ENCODE data around the gene TEDDM1. TPM values are rescaled to one million over a fixed set of nuclear protein-coding genes. Genes with fewer than 3 reads are reported as not detected.

Gene TEDDM1
- total RNA-seq, 5 donors from 2014 or later (not counting 1 experiment from before 2014, with no cell fraction given), result not detected

GRCh38 chr1:182442333-182442732 is 41.9 kb upstream of the TEDDM1 start:
- H3K27me3 Mint-ChIP-seq, result peaks cover 7 to 14% of the 10 kb centered on the region in 2 donors
- Histone ChIP-seq H3K27me3 (replicated peaks in 1 of 2; ENCODE audit: control insufficient read depth in 2 of 2, extremely low read depth in 1 of 2, insufficient read depth in 2 of 2, low read length in 1 of 2) (peaks cover 0 to 8% of the 10 kb centered on the region in 2 experiments), H3K4me1 (ENCODE audit: control insufficient read depth in 1 of 2, extremely low read depth in 1 of 2, insufficient read depth in 2 of 2, low read length in 2 of 2) (no peaks in the 10 kb centered on the region), H3K27ac (ENCODE audit: low read length) (no peak overlapping the region), H3K36me3 (ENCODE audit: control insufficient read depth in 2 of 2, extremely low read depth in 1 of 2, insufficient read depth in 1 of 2, low read length in 1 of 2) (no peaks in the 10 kb centered on the region), H3K4me3 (ENCODE audit: control insufficient read depth in 1 of 2, extremely low read depth in 1 of 2, low read length in 1 of 2) (no peak overlapping the region), H3K9me3 (no peaks in the 10 kb centered on the region)
- WGBS (ENCODE audit: insufficient coverage), result 90% methylated on average over 1 of the region's 1 CpG
- H3K9me3 Mint-ChIP-seq, result peaks cover 3 to 8% (median 5%) of the 10 kb centered on the region in 3 donors
- ATAC-seq (replicated peaks in 1 of 4) (no peak), DNase-seq (no peak)
- ChIA-PET CTCF (no interaction called here), POLR2A (no interaction called here)
- peaks cover 0 to 4% (median 0%) of the 10 kb centered on the region in 3 donors for H3K4me1 Mint-ChIP-seq
- H3K27ac Mint-ChIP-seq, result no peak overlapping the region
- no peak overlapping the region for H3K4me3 Mint-ChIP-seq
- H3K36me3 Mint-ChIP-seq, result no peaks in the 10 kb centered on the region

DNA sequence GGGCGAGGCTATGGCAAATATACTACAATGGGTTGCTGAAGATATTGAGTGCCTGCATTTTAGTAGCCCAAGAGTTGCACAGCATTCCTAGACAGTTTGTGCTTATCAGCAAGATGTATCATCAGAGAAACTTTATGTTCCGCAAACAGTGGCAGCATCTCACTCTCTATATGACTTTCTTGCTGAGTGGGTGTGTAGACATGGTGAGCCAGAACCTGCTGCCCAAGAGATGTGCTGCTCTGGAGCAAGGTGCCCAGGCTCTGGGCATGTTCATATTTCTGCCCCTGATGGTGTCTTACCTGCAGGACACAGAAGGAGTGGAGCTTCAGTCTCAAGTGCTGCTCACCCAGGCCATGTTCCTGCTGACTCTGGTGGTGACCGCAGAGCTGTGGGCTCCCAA is 41.3 kb upstream of the TEDDM1 start:
- H3K27me3 ChIP-seq (replicated peaks in 1 of 2; ENCODE audit: control insufficient read depth in 2 of 2, extremely low read depth in 1 of 2, insufficient read depth in 2 of 2, low read length in 1 of 2), result peaks cover 0 to 8% of the 10 kb centered on the region in 2 experiments
- peaks cover 7 to 17% of the 10 kb centered on the region in 2 donors for H3K27me3 Mint-ChIP-seq
- H3K4me3 ChIP-seq (ENCODE audit: control insufficient read depth in 1 of 2, extremely low read depth in 1 of 2, low read length in 1 of 2), result no peak overlapping the region
- ChIA-PET CTCF (no interaction called here), POLR2A (no interaction called here)
- H3K27ac Mint-ChIP-seq, result no peak overlapping the region
- no peaks in the 10 kb centered on the region for H3K36me3 ChIP-seq (ENCODE audit: control insufficient read depth in 2 of 2, extremely low read depth in 1 of 2, insufficient read depth in 1 of 2, low read length in 1 of 2)
- ATAC-seq (replicated peaks in 1 of 4) (no peak), DNase-seq (no peak)
- WGBS (ENCODE audit: insufficient coverage), result 100% methylated on average over 2 of the region's 3 CpGs
- peaks cover 3 to 8% (median 5%) of the 10 kb centered on the region in 3 donors for H3K9me3 Mint-ChIP-seq
- peaks cover 0 to 4% (median 0%) of the 10 kb centered on the region in 3 donors for H3K4me1 Mint-ChIP-seq
- H3K4me3 Mint-ChIP-seq, result no peak overlapping the region
- no peaks in the 10 kb centered on the region for H3K4me1 ChIP-seq (ENCODE audit: control insufficient read depth in 1 of 2, extremely low read depth in 1 of 2, insufficient read depth in 2 of 2, low read length in 2 of 2)
- no peak overlapping the region for H3K27ac ChIP-seq (ENCODE audit: low read length)
- no peaks in the 10 kb centered on the region for H3K9me3 ChIP-seq
- H3K36me3 Mint-ChIP-seq, result no peaks in the 10 kb centered on the region

DNA sequence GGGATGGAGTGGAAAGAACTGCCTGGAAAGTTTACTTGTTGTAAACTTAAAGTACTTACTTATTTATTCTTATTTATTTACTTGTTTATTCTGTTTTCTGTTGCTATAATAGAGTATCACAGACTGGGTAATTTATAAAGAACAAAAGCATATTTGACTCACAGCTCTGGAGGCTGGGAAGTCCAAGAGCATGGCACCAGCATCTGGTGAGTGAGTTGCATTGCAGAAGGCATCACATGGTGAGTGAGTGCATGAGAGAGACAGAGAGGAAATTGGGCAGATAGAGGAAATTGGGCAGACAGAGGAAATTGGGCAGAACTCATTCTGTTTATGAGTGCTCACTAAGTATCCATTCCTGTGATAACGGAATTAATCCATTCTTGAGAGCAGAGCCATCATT is 37.9 kb upstream of the TEDDM1 start:
- H3K4me3 Mint-ChIP-seq, result no peak overlapping the region
- H3K27me3 ChIP-seq (replicated peaks in 1 of 2; ENCODE audit: control insufficient read depth in 2 of 2, extremely low read depth in 1 of 2, insufficient read depth in 2 of 2, low read length in 1 of 2), result no peaks in the 10 kb centered on the region
- H3K4me1 Mint-ChIP-seq, result no peaks in the 10 kb centered on the region
- DNase-seq (no peak), ATAC-seq (replicated peaks in 1 of 4) (no peak)
- no peaks in the 10 kb centered on the region for H3K36me3 Mint-ChIP-seq
- H3K9me3 Mint-ChIP-seq, result peaks cover 3 to 8% (median 5%) of the 10 kb centered on the region in 3 donors
- no peaks in the 10 kb centered on the region for H3K36me3 ChIP-seq (ENCODE audit: control insufficient read depth in 2 of 2, extremely low read depth in 1 of 2, insufficient read depth in 1 of 2, low read length in 1 of 2)
- H3K4me3 ChIP-seq (ENCODE audit: control insufficient read depth in 1 of 2, extremely low read depth in 1 of 2, low read length in 1 of 2), result no peak overlapping the region
- no peak overlapping the region for H3K27ac ChIP-seq (ENCODE audit: low read length)
- 50% methylated on average over 1 of the region's 1 CpG for WGBS (ENCODE audit: insufficient coverage)
- CTCF ChIA-PET, result no interaction called here
- no peak overlapping the region for H3K27ac Mint-ChIP-seq
- peaks cover 5 to 13% of the 10 kb centered on the region in 2 donors for H3K27me3 Mint-ChIP-seq
- H3K4me1 ChIP-seq (ENCODE audit: control insufficient read depth in 1 of 2, extremely low read depth in 1 of 2, insufficient read depth in 2 of 2, low read length in 2 of 2), result no peaks in the 10 kb centered on the region
- POLR2A ChIA-PET, result no interaction called here
- no peaks in the 10 kb centered on the region for H3K9me3 ChIP-seq

DNA sequence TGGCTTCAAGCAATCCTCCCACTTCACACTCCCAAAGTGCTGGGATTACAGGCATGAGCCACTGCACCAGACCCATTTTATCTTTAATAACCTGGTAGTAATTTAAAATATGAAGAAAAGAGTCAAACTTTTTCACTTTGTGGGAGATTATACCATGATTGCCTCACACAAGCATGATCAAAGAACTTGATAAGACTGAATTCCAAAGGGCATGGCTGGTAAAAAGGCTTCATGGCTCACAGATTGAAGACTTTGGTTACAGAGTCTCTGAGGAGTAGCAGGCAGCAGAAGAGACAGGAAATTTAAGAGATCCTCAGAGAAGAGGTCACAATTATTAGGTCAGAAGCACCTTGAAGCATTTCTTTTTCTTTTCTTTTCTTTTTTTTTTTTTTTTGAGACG is 33.1 kb upstream of the TEDDM1 start:
- peaks cover 13 to 16% (median 14%) of the 10 kb centered on the region in 3 donors for H3K4me1 Mint-ChIP-seq

DNA sequence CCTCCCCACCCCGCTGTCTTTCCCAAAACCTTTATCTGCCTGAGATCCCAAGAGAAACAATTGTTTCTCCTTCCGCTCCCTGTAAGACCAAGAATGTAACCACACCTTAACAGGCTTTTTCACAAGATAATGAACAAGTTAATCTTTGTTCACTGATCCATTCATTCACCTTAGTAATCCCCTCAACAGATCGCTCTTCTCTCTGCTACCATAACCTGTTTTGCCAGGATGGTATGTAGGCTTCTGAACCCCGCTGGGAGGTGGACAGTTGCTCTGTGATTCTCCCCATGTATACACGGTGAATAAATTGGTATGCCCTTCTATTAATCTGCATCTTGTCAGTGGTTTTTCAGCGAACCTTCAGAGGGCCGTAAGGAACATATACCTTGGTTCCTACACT is 30.8 kb upstream of the TEDDM1 start:
- no peak overlapping the region for H3K4me3 Mint-ChIP-seq
- H3K27ac Mint-ChIP-seq, result no peak overlapping the region
- POLR2A ChIA-PET, result no interaction called here

More for the DNA sequence above, 33.1 kb upstream of the TEDDM1 start:
- Histone ChIP-seq H3K27me3 (replicated peaks in 1 of 2; ENCODE audit: control insufficient read depth in 2 of 2, extremely low read depth in 1 of 2, insufficient read depth in 2 of 2, low read length in 1 of 2) (no peaks in the 10 kb centered on the region), H3K27ac (ENCODE audit: low read length) (no peak overlapping the region), H3K9me3 (no peaks in the 10 kb centered on the region), H3K36me3 (ENCODE audit: control insufficient read depth in 2 of 2, extremely low read depth in 1 of 2, insufficient read depth in 1 of 2, low read length in 1 of 2) (no peaks in the 10 kb centered on the region), H3K4me1 (ENCODE audit: control insufficient read depth in 1 of 2, extremely low read depth in 1 of 2, insufficient read depth in 2 of 2, low read length in 2 of 2) (peaks cover 4 to 13% of the 10 kb centered on the region in 2 experiments), H3K4me3 (ENCODE audit: control insufficient read depth in 1 of 2, extremely low read depth in 1 of 2, low read length in 1 of 2) (no peak overlapping the region)
- Mint-ChIP-seq H3K9me3 (peaks cover 3 to 8% (median 5%) of the 10 kb centered on the region in 3 donors), H3K36me3 (no peaks in the 10 kb centered on the region), H3K27me3 (peaks cover 5 to 13% of the 10 kb centered on the region in 2 donors), H3K27ac (no peak overlapping the region), H3K4me3 (no peak overlapping the region)
- ChIA-PET CTCF (no interaction called here), POLR2A (no interaction called here)
- ATAC-seq (replicated peaks in 1 of 4) (no peak), DNase-seq (no peak)
- WGBS (ENCODE audit: insufficient coverage), result no CpG with 5 or more reads among the region's 1 CpG

GRCh38 chr1:182430263-182431068 is 30.0 kb upstream of the TEDDM1 start:
- POLR2A ChIA-PET, result no interaction called here
- peak; percentile 65 to 76 (median 74) for ATAC-seq (replicated peaks in 1 of 4)
- H3K27me3 Mint-ChIP-seq, result no peaks in the 10 kb centered on the region
- CTCF ChIA-PET, result interaction anchor here (0.5 to 0.6 kb wide), 3 partner anchors 29 to 36 kb away, joined by 3 to 4 read pairs (median 3); no protein-coding TSS in a partner anchor
- no peaks in the 10 kb centered on the region for H3K36me3 Mint-ChIP-seq
- Histone ChIP-seq H3K36me3 (ENCODE audit: control insufficient read depth in 2 of 2, extremely low read depth in 1 of 2, insufficient read depth in 1 of 2, low read length in 1 of 2) (no peaks in the 10 kb centered on the region), H3K9me3 (no peaks in the 10 kb centered on the region), H3K4me1 (ENCODE audit: control insufficient read depth in 1 of 2, extremely low read depth in 1 of 2, insufficient read depth in 2 of 2, low read length in 2 of 2) (peaks cover 4 to 27% of the 10 kb centered on the region in 2 experiments), H3K27me3 (replicated peaks in 1 of 2; ENCODE audit: control insufficient read depth in 2 of 2, extremely low read depth in 1 of 2, insufficient read depth in 2 of 2, low read length in 1 of 2) (no peaks in the 10 kb centered on the region), H3K4me3 (ENCODE audit: control insufficient read depth in 1 of 2, extremely low read depth in 1 of 2, low read length in 1 of 2) (no peak overlapping the region), H3K27ac (ENCODE audit: low read length) (no peak overlapping the region)
- H3K9me3 Mint-ChIP-seq, result no peaks in the 10 kb centered on the region
- peaks cover 13 to 22% (median 14%) of the 10 kb centered on the region in 3 donors for H3K4me1 Mint-ChIP-seq
- no peak overlapping the region for H3K27ac Mint-ChIP-seq
- 89% methylated on average over 3 of the region's 11 CpGs for WGBS (ENCODE audit: insufficient coverage)
- peak in 25 of 35 experiments; percentile 2 to 59 (median 22) for DNase-seq
- no peak overlapping the region for H3K4me3 Mint-ChIP-seq

More for the DNA sequence above, 30.8 kb upstream of the TEDDM1 start:
- no peak overlapping the region for H3K27ac ChIP-seq (ENCODE audit: low read length)
- CTCF ChIA-PET, result interaction anchor here (0.5 to 0.6 kb wide), 3 partner anchors 28 to 37 kb away, joined by 3 to 4 read pairs (median 3); no protein-coding TSS in a partner anchor
- Mint-ChIP-seq H3K4me1 (peaks cover 13 to 22% (median 14%) of the 10 kb centered on the region in 3 donors), H3K36me3 (no peaks in the 10 kb centered on the region), H3K27me3 (no peaks in the 10 kb centered on the region), H3K9me3 (no peaks in the 10 kb centered on the region)
- no peaks in the 10 kb centered on the region for H3K27me3 ChIP-seq (replicated peaks in 1 of 2; ENCODE audit: control insufficient read depth in 2 of 2, extremely low read depth in 1 of 2, insufficient read depth in 2 of 2, low read length in 1 of 2)
- no peak overlapping the region for H3K4me3 ChIP-seq (ENCODE audit: control insufficient read depth in 1 of 2, extremely low read depth in 1 of 2, low read length in 1 of 2)
- peaks cover 4 to 22% of the 10 kb centered on the region in 2 experiments for H3K4me1 ChIP-seq (ENCODE audit: control insufficient read depth in 1 of 2, extremely low read depth in 1 of 2, insufficient read depth in 2 of 2, low read length in 2 of 2)
- H3K9me3 ChIP-seq, result no peaks in the 10 kb centered on the region
- H3K36me3 ChIP-seq (ENCODE audit: control insufficient read depth in 2 of 2, extremely low read depth in 1 of 2, insufficient read depth in 1 of 2, low read length in 1 of 2), result no peaks in the 10 kb centered on the region
- no peak for ATAC-seq (replicated peaks in 1 of 4)
- WGBS (ENCODE audit: insufficient coverage), result 94% methylated on average over 2 of the region's 7 CpGs
- no peak for DNase-seq

Data from T-cell (primary cell).